ENCODE results near the gene CYP51A1. TPM values are rescaled to one million over a fixed set of nuclear protein-coding genes. Genes with fewer than 3 reads are reported as not detected.

CYP51A1 gene
- polyA plus RNA-seq, 1 donor from 2014 or later, result 137 TPM

- no peaks in the 10 kb centered on the region for H3K36me3 ChIP-seq (ENCODE audit: insufficient read depth, low read length)
- no peak overlapping the region for H2AFZ ChIP-seq (ENCODE audit: low read depth, low read length)
- H3K9ac ChIP-seq (ENCODE audit: low read length), result no peak overlapping the region
- no peaks in the 10 kb centered on the region for H3K79me2 ChIP-seq (replicated peaks; ENCODE audit: insufficient read depth, low read length)
- H3K27ac ChIP-seq (ENCODE audit: low read length), result no peak overlapping the region
- no peaks in the 10 kb centered on the region for H3K27me3 ChIP-seq (ENCODE audit: insufficient read depth, low read depth, low read length)
- H3K9me2 ChIP-seq (ENCODE audit: insufficient read depth, low read length), result no peaks in the 10 kb centered on the region
- TF ChIP-seq, protein P1, sequence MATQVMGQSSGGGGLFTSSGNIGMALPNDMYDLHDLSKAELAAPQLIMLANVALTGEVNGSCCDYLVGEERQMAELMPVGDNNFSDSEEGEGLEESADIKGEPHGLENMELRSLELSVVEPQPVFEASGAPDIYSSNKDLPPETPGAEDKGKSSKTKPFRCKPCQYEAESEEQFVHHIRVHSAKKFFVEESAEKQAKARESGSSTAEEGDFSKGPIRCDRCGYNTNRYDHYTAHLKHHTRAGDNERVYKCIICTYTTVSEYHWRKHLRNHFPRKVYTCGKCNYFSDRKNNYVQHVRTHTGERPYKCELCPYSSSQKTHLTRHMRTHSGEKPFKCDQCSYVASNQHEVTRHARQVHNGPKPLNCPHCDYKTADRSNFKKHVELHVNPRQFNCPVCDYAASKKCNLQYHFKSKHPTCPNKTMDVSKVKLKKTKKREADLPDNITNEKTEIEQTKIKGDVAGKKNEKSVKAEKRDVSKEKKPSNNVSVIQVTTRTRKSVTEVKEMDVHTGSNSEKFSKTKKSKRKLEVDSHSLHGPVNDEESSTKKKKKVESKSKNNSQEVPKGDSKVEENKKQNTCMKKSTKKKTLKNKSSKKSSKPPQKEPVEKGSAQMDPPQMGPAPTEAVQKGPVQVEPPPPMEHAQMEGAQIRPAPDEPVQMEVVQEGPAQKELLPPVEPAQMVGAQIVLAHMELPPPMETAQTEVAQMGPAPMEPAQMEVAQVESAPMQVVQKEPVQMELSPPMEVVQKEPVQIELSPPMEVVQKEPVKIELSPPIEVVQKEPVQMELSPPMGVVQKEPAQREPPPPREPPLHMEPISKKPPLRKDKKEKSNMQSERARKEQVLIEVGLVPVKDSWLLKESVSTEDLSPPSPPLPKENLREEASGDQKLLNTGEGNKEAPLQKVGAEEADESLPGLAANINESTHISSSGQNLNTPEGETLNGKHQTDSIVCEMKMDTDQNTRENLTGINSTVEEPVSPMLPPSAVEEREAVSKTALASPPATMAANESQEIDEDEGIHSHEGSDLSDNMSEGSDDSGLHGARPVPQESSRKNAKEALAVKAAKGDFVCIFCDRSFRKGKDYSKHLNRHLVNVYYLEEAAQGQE (IDR thresholded peaks at IDR 0.05; ENCODE audit: borderline replicate concordance), result no peak
- no peak for TF ChIP-seq SMC3 (conservative IDR thresholded peaks at IDR 0.05; ENCODE audit: poor library complexity)
- no peak for TF ChIP-seq RAD21 (conservative IDR thresholded peaks at IDR 0.05)
- no peak for TF ChIP-seq CTCF (IDR thresholded peaks at IDR 0.05; ENCODE audit: poor library complexity, severe bottlenecking)
- no peak for TF ChIP-seq TAF1 (IDR thresholded peaks at IDR 0.05; ENCODE audit: low read depth)
- no peak for TF ChIP-seq MXI1 (conservative IDR thresholded peaks at IDR 0.05; ENCODE audit: poor library complexity, severe bottlenecking)
- TF ChIP-seq EZH2 (IDR thresholded peaks at IDR 0.05; ENCODE audit: borderline replicate concordance, insufficient read depth, low read length, poor library complexity, severe bottlenecking), result no peak
- TF ChIP-seq EP300 (conservative IDR thresholded peaks at IDR 0.05; ENCODE audit: poor library complexity, severe bottlenecking), result no peak
- no peak for TF ChIP-seq POLR2AphosphoS5 (IDR thresholded peaks at IDR 0.05)
- H3K4me2 ChIP-seq (ENCODE audit: low read length), result no peak overlapping the region
- H4K20me1 ChIP-seq (ENCODE audit: insufficient read depth), result no peaks in the 10 kb centered on the region
- H3K4me3 ChIP-seq (ENCODE audit: low read length), result no peak overlapping the region
- H3K9me3 ChIP-seq (ENCODE audit: low read length), result no peaks in the 10 kb centered on the region
- no peaks in the 10 kb centered on the region for H3F3A ChIP-seq (ENCODE audit: insufficient read depth, low read length, poor library complexity, severe bottlenecking)
Measured at GRCh38 chr7:92141161-92141560, 6.9 kb upstream of the CYP51A1 start.

DNA sequence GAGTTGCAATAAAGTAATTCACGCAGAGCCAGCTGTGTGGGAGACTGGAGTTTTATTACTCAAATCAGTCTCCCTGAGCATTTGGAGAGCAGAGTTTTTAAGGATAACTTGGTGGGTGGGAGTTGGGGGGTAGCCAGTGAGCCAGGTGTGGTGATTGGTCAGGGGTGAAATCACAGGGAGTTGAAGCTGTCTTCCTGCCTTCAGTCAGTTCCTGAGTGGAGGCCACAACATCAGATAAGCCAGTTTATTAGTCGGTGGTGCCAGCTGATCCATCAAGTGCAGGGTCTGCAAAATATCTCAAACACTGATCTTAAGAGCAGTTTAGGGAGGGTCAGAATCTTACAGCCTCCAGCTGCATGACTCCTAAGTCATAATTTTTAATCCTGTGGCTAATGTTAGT, 3.3 kb upstream of the CYP51A1 start:
- Histone ChIP-seq H3K4me3 (ENCODE audit: low read length) (no peak overlapping the region), H3K9me2 (ENCODE audit: insufficient read depth, low read length) (no peaks in the 10 kb centered on the region), H3F3A (ENCODE audit: insufficient read depth, low read length, poor library complexity, severe bottlenecking) (no peaks in the 10 kb centered on the region), H3K4me2 (ENCODE audit: low read length) (no peak overlapping the region), H2AFZ (ENCODE audit: low read depth, low read length) (no peak overlapping the region), H3K79me2 (replicated peaks; ENCODE audit: insufficient read depth, low read length) (peaks cover 6% of the 10 kb centered on the region), H3K9ac (ENCODE audit: low read length) (no peak overlapping the region), H3K27ac (ENCODE audit: low read length) (no peak overlapping the region), H3K27me3 (ENCODE audit: insufficient read depth, low read depth, low read length) (no peaks in the 10 kb centered on the region), H3K9me3 (ENCODE audit: low read length) (no peaks in the 10 kb centered on the region), H3K36me3 (ENCODE audit: insufficient read depth, low read length) (no peaks in the 10 kb centered on the region), H4K20me1 (ENCODE audit: insufficient read depth) (no peaks in the 10 kb centered on the region)
- TF ChIP-seq CTCF (IDR thresholded peaks at IDR 0.05; ENCODE audit: poor library complexity, severe bottlenecking) (no peak), MXI1 (conservative IDR thresholded peaks at IDR 0.05; ENCODE audit: poor library complexity, severe bottlenecking) (no peak), RAD21 (conservative IDR thresholded peaks at IDR 0.05) (no peak), EZH2 (IDR thresholded peaks at IDR 0.05; ENCODE audit: borderline replicate concordance, insufficient read depth, low read length, poor library complexity, severe bottlenecking) (no peak), TAF1 (IDR thresholded peaks at IDR 0.05; ENCODE audit: low read depth) (no peak), EP300 (conservative IDR thresholded peaks at IDR 0.05; ENCODE audit: poor library complexity, severe bottlenecking) (no peak), SMC3 (conservative IDR thresholded peaks at IDR 0.05; ENCODE audit: poor library complexity) (no peak), POLR2AphosphoS5 (IDR thresholded peaks at IDR 0.05) (no peak)
- TF ChIP-seq, protein P1 (IDR thresholded peaks at IDR 0.05; ENCODE audit: borderline replicate concordance), result no peak

Measured in neural cell (in vitro differentiated cells).